Naive thymus-derived CD8-positive, alpha-beta T cell (primary cell): Measurements from ENCODE around the gene PLCD3. TPM values are rescaled to one million over a fixed set of nuclear protein-coding genes. Genes with fewer than 3 reads are reported as not detected.
A peak's percentile ranks its signal among the peaks of the same experiment; 100 is the strongest.

ENCODE experiments used
- ATAC-seq, 2 donors: fragments of 150-1000 bp; cut with Tn5 transposase in 1 of 2; sonication (Bioruptor Pico), chemical (Tn5 transposase) in 1 of 2; 1 replicate in 1 of 2; 2 replicates in 1 of 2; pipeline ENCODE4 v1.10.0; 2021; ENCODE audit warnings: mild to moderate bottlenecking in 2 of 2, moderate library complexity in 2 of 2
- POLR2A ChIA-PET: fragments of 350-600 bp; sonication (Branson Sonifier 250); formaldehyde crosslinking; loops from one replicate; lab custom pipeline; 2021; ENCODE audit warnings: antibody characterized with exemption; lab: Charles Lee
- DNase-seq, 10 donors: peaks; one replicate each; pipeline versions ENCODE4 v3.0.0 to v3.0.0-alpha.2; 2020 to 2022
- H3K27ac Mint-ChIP-seq, 10 donors: one replicate each; pipeline ENCODE4 v1.8.0; 2020 to 2022; ENCODE audit warnings: mild to moderate bottlenecking in 10 of 10, mixed read lengths in 10 of 10, moderate library complexity in 4 of 10, inconsistent platforms in 1 of 10
- H3K27me3 Mint-ChIP-seq, 5 donors: one replicate each; pipeline ENCODE4 v1.8.0; 2021 to 2022; ENCODE audit warnings: mixed read lengths in 5 of 5
- H3K36me3 Mint-ChIP-seq, 3 donors: one replicate each; pipeline ENCODE4 v1.8.0; 2020 to 2022; ENCODE audit warnings: mixed read lengths in 3 of 3, mild to moderate bottlenecking in 2 of 3, inconsistent platforms in 1 of 3
- H3K4me1 Mint-ChIP-seq, 4 donors: one replicate each; pipeline ENCODE4 v1.8.0; 2021 to 2022; ENCODE audit warnings: mixed read lengths in 4 of 4
- H3K4me3 Mint-ChIP-seq, 10 donors: one replicate each; pipeline ENCODE4 v1.8.0; 2020 to 2022; ENCODE audit warnings: mild to moderate bottlenecking in 10 of 10, mixed read lengths in 10 of 10, moderate library complexity in 6 of 10, inconsistent platforms in 1 of 10
- H3K9me3 Mint-ChIP-seq, 9 donors: one replicate each; pipeline ENCODE4 v1.8.0; 2020 to 2022; ENCODE audit warnings: mixed read lengths in 9 of 9, mild to moderate bottlenecking in 3 of 9, inconsistent platforms in 1 of 9, moderate library complexity in 1 of 9
- polyA plus RNA-seq, 3 donors: library from polyadenylated mRNA; unstranded; fragments of 300-500 nt; fragmentation: Illumina TruSeq; gene quantifications; one replicate each; pipeline ENCODE4 v1.2.3, GENCODE V29; 2021
- total RNA-seq, 8 experiments: library from RNA in 2 of 8; stranded (reverse) in 2 of 8; gene quantifications; one replicate each; pipeline ENCODE4 v1.2.3 and lab custom pipeline; 2021 to 2026

PLCD3 gene
- total and polyA plus RNA-seq, 5 experiments from 2014 or later = 0.35 to 4.0 (median 0.65) TPM

DNA sequence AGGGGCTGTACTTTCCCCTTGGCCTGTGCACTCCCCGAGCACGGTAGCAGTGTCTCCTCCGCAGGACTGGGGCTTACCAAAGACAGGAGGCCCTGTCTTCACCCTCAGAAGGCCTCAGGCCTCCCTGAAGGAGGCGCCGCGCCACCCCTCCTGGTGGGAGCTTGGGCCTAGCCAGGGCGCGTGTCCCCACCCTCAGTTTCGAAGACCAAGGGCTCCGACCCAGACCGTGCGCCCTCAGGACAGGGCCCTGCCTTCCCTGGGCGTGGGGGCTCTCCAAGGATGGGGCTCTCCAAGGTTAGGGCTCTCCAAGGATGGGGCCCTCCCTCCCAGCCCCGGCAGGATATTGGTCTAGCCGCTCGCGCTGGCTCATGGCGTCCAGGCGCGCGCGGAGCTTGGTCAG lies 11.8 kb downstream of the PLCD3 start:
- H3K4me1 Mint-ChIP-seq = peaks cover 0 to 2% (median 0%) of the 10 kb centered on the region in 4 donors
- no peaks in the 10 kb centered on the region for H3K9me3 Mint-ChIP-seq
- H3K36me3 Mint-ChIP-seq = no peaks in the 10 kb centered on the region
- H3K27ac Mint-ChIP-seq = no peak overlapping the region
- POLR2A ChIA-PET = interaction anchor here (0.6 kb wide), 1 partner anchor 302 kb away, joined by 4 read pairs; no protein-coding TSS in a partner anchor
- no peak for ATAC-seq
- H3K4me3 Mint-ChIP-seq = no peak overlapping the region
- H3K27me3 Mint-ChIP-seq = peaks cover 0 to 8% (median 2%) of the 10 kb centered on the region in 5 donors
- DNase-seq = no peak

DNA sequence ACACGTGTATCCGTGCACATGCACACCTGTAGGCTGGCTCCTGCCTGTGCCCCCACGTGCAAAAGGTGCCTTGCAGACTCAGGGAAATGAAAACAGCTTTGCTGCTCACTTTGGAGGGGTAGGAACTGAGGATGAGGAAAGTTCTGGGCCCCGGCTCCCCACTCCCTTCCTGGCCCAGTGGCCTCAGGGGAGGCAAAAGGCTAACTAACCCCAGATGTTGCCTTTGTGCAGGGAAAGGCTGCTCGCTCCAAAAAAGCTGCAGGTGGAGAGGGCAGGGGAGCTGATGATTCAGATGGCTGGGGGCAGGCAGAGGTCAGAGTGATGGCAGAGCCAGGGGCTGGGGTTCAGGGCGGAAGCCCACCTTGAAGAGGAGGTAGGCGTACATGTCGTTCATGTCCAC lies 12.4 kb downstream of the PLCD3 start:
- H3K36me3 Mint-ChIP-seq = no peaks in the 10 kb centered on the region
- ATAC-seq (no peak), DNase-seq (no peak)
- POLR2A ChIA-PET = interaction anchor here (0.6 to 1.7 kb wide), 2 partner anchors 10 to 302 kb away, joined by 4 read pairs; no protein-coding TSS in a partner anchor
- H3K4me1 Mint-ChIP-seq = peaks cover 0 to 2% (median 0%) of the 10 kb centered on the region in 4 donors
- H3K27ac Mint-ChIP-seq = no peak overlapping the region
- H3K27me3 Mint-ChIP-seq = peaks cover 0 to 8% (median 2%) of the 10 kb centered on the region in 5 donors
- H3K9me3 Mint-ChIP-seq = no peaks in the 10 kb centered on the region
- H3K4me3 Mint-ChIP-seq = no peak overlapping the region

- peaks cover 0 to 2% (median 0%) of the 10 kb centered on the region in 4 donors for H3K4me1 Mint-ChIP-seq
- ATAC-seq (no peak), DNase-seq (no peak)
- H3K27ac Mint-ChIP-seq = no peak overlapping the region
- no peaks in the 10 kb centered on the region for H3K9me3 Mint-ChIP-seq
- H3K36me3 Mint-ChIP-seq = no peaks in the 10 kb centered on the region
- POLR2A ChIA-PET = interaction anchor here (1.7 kb wide), 1 partner anchor 12 kb away, joined by 4 read pairs; no protein-coding TSS in a partner anchor
- peaks cover 0 to 8% (median 2%) of the 10 kb centered on the region in 5 donors for H3K27me3 Mint-ChIP-seq
- no peak overlapping the region for H3K4me3 Mint-ChIP-seq
Measured at GRCh38 chr17:45118691-45119090, 13.6 kb downstream of the PLCD3 start.

GRCh38 chr17:45117848-45118646 lies 14.3 kb downstream of the PLCD3 start:
- Mint-ChIP-seq H3K27ac (no peak overlapping the region), H3K4me3 (peak overlapping the region in 1 of 10 donors; percentile 56), H3K27me3 (peaks cover 0 to 8% (median 2%) of the 10 kb centered on the region in 5 donors), H3K9me3 (no peaks in the 10 kb centered on the region), H3K36me3 (no peaks in the 10 kb centered on the region), H3K4me1 (peaks cover 0 to 2% (median 0%) of the 10 kb centered on the region in 4 donors)
- ATAC-seq (no peak), DNase-seq (no peak)
- POLR2A ChIA-PET = interaction anchor here (1.7 kb wide), 1 partner anchor 12 kb away, joined by 4 read pairs; no protein-coding TSS in a partner anchor

DNA sequence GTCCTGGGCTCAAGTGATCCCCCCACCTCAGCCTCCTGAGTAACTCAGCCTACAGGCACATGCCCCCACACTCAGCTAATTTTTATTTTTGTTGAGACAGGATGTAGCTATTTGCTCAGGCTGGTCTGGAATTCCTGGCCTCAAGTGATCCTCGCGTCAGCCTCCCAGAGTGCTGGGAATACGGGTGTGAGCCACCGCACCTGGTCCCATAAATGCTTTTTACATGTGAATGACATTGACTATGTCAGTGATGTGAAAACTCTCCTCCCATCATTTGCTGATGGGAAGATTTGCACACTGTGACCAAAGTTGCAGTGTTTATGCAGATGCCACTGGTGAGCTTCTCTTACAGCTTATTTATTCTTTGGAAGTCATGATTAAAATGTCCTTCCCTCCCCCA lies 15.0 kb downstream of the PLCD3 start:
- Mint-ChIP-seq H3K9me3 (no peaks in the 10 kb centered on the region), H3K27ac (no peak overlapping the region), H3K4me1 (peaks cover 0 to 2% (median 0%) of the 10 kb centered on the region in 4 donors), H3K36me3 (no peaks in the 10 kb centered on the region), H3K4me3 (no peak overlapping the region), H3K27me3 (peaks cover 0 to 8% (median 2%) of the 10 kb centered on the region in 5 donors)
- DNase-seq (no peak), ATAC-seq (no peak)
- POLR2A ChIA-PET = no interaction called here

DNA sequence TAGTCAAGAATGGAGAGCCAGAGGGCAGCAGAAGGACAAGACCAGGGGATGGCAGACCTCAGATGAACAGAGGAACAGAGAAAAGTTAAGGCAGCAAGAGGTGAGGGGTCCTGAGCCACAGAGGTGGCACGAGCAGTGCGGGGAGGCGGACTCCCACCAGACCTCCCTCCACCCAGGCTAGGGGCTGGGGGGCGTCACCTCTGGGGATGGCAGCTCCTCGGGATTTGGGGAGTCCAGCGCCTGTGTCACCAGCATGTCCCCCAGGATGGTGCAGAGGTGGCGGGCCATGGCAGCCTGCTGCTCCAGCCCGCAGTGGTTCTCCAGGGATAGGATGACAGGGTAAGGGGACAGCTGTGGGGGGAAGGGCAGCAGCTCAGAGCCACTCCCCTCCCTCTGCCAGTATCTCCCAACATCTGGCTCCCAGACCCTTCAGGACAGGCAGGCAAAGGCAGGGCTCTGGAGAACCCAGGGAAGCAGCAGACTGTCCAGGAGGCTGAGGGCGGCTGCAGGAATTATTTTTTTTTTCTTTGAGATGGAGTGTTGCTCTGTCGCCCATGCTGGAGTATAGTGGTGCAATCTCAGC lies 15.8 kb downstream of the PLCD3 start:
- Mint-ChIP-seq H3K4me3 (no peak overlapping the region), H3K27ac (no peak overlapping the region), H3K4me1 (peaks cover 0 to 2% (median 0%) of the 10 kb centered on the region in 4 donors), H3K9me3 (no peaks in the 10 kb centered on the region), H3K27me3 (peaks cover 0 to 4% (median 0%) of the 10 kb centered on the region in 5 donors), H3K36me3 (no peaks in the 10 kb centered on the region)
- POLR2A ChIA-PET = no interaction called here
- ATAC-seq (no peak), DNase-seq (no peak)

DNA sequence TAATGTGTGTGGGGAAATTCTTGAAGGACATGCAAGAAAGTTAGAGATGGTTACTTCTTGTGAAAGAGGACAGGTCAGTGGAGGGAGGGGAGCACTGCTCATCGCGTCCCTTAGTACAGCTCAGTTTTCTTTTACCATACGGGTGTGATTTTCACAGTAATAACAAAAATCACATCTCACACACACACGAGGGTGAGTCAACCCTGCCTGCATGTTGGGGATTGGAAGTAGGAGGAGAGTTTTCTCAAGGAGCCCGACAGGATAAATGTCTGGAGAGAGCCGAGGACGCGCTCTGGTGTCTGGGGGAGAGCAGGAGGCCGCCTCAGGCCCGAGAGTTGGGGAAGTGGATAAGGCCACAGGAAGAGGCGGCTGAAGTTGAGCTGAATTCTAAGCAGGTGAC lies 16.4 kb downstream of the PLCD3 start:
- DNase-seq (no peak), ATAC-seq (no peak)
- Mint-ChIP-seq H3K9me3 (no peaks in the 10 kb centered on the region), H3K36me3 (no peaks in the 10 kb centered on the region), H3K27me3 (no peaks in the 10 kb centered on the region), H3K27ac (no peak overlapping the region), H3K4me3 (no peak overlapping the region), H3K4me1 (peaks cover 0 to 2% (median 0%) of the 10 kb centered on the region in 4 donors)
- POLR2A ChIA-PET = no interaction called here

GRCh38 chr17:45115015-45115625 lies 17.2 kb downstream of the PLCD3 start:
- Mint-ChIP-seq H3K4me3 (no peak overlapping the region), H3K4me1 (peaks cover 0 to 2% (median 0%) of the 10 kb centered on the region in 4 donors), H3K36me3 (no peaks in the 10 kb centered on the region), H3K27me3 (no peaks in the 10 kb centered on the region), H3K27ac (peak overlapping the region in 2 of 10 donors; percentile 32 to 39), H3K9me3 (no peaks in the 10 kb centered on the region)
- POLR2A ChIA-PET = no interaction called here
- ATAC-seq (no peak), DNase-seq (no peak)

GRCh38 chr17:45114117-45114932 lies 18.0 kb downstream of the PLCD3 start:
- no peak overlapping the region for H3K4me3 Mint-ChIP-seq

DNA sequence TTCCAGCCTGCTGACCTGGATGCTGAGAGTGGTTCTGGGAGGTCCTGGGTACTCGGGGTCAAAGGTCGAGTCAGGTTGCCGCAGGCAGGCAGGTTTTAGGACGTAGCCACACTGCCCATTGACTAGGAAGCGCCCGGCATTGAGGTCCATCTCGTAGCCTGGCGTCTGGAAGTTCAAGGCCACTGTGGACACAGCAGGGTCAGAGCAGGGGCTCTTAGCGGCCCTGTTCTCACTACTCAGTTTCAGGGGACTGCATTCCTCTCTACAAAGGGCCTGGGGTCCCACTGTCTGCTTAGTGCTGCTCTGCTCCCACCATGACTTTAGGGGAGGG lies 18.9 kb downstream of the PLCD3 start:
- POLR2A ChIA-PET = no interaction called here
- Mint-ChIP-seq H3K9me3 (no peaks in the 10 kb centered on the region), H3K27me3 (no peaks in the 10 kb centered on the region), H3K27ac (no peak overlapping the region), H3K4me3 (no peak overlapping the region), H3K36me3 (peaks cover 0 to 3% (median 0%) of the 10 kb centered on the region in 3 donors), H3K4me1 (peaks cover 0 to 2% (median under 1%) of the 10 kb centered on the region in 4 donors)
- ATAC-seq (no peak), DNase-seq (no peak)

More at GRCh38 chr17:45114117-45114932, 18.0 kb downstream of the PLCD3 start:
- Mint-ChIP-seq H3K4me1 (peaks cover 0 to 2% (median under 1%) of the 10 kb centered on the region in 4 donors), H3K9me3 (no peaks in the 10 kb centered on the region), H3K27me3 (no peaks in the 10 kb centered on the region), H3K27ac (no peak overlapping the region), H3K36me3 (peaks cover 0 to 2% (median 0%) of the 10 kb centered on the region in 3 donors)
- POLR2A ChIA-PET = no interaction called here
- ATAC-seq (no peak), DNase-seq (no peak)

GRCh38 chr17:45112559-45113423 lies 19.5 kb downstream of the PLCD3 start:
- H3K4me1 Mint-ChIP-seq = peaks cover 0 to 2% (median under 1%) of the 10 kb centered on the region in 4 donors
- DNase-seq = no peak
- POLR2A ChIA-PET = no interaction called here

More at GRCh38 chr17:45112559-45113423, 19.5 kb downstream of the PLCD3 start:
- Mint-ChIP-seq H3K4me3 (no peak overlapping the region), H3K27me3 (no peaks in the 10 kb centered on the region), H3K9me3 (no peaks in the 10 kb centered on the region), H3K36me3 (peaks cover 0 to 9% (median 0%) of the 10 kb centered on the region in 3 donors), H3K27ac (no peak overlapping the region)
- no peak for ATAC-seq
